ENCODE data around the gene ACO2.

- peak; percentile 22 for TF ChIP-seq ZNF333 (CRISPR knock-in tag; IDR thresholded peaks at IDR 0.05; ENCODE audit: borderline replicate concordance)
- peak; percentile 92 for TF ChIP-seq TBL1XR1 (IDR thresholded peaks at IDR 0.05; ENCODE audit: borderline replicate concordance, low read length, partially characterized antibody)
- TF ChIP-seq CTCF (CRISPR knock-in tag; IDR thresholded peaks at IDR 0.05): 0 out of 2 replicates have a peak, but pooled peaks have one; percentile 16
- 0 out of 2 replicates have a peak, but pooled peaks have one; percentile 7 for TF ChIP-seq SUZ12 (IDR thresholded peaks at IDR 0.05; ENCODE audit: low read depth, low read length)
- TF ChIP-seq CBX5 (CRISPR knock-in tag; IDR thresholded peaks at IDR 0.05; ENCODE audit: borderline replicate concordance): peak; percentile 89
- TF ChIP-seq CBX2 (IDR thresholded peaks at IDR 0.05; ENCODE audit: low read depth, low read length): no peak
- TF ChIP-seq CBX2 (CRISPR knock-in tag; IDR thresholded peaks at IDR 0.05; ENCODE audit: low read depth): no peak
- TF ChIP-seq RBAK (CRISPR knock-in tag; IDR thresholded peaks at IDR 0.05): peak; percentile 39; the same call in 1 of the 2 replicates
- 0 out of 2 replicates have a peak, but pooled peaks have one; percentile 23 for TF ChIP-seq KLF13 (CRISPR knock-in tag; IDR thresholded peaks at IDR 0.05)
- TF ChIP-seq ZNF431 (CRISPR knock-in tag; IDR thresholded peaks at IDR 0.05; ENCODE audit: borderline replicate concordance, low read depth): peak; percentile 98
- peak; percentile 43; the same call in 1 of the 2 replicates for TF ChIP-seq ZNF879 (CRISPR knock-in tag; IDR thresholded peaks at IDR 0.05)
- peak; percentile 88 for TF ChIP-seq HIVEP1 (CRISPR knock-in tag; IDR thresholded peaks at IDR 0.05)
- TF ChIP-seq SMAD3 (CRISPR knock-in tag; IDR thresholded peaks at IDR 0.05): peak; percentile 96
Observed at GRCh38 chr22:41446639-41447434, 22.1 kb upstream of the ACO2 start, which contains the start of gene TOB2.

All from HepG2 (cell line).